Esophagus mucosa (tissue), 1 donor: ENCODE measurements around the gene CCDC170. TPM values are rescaled to one million over a fixed set of nuclear protein-coding genes. Genes with fewer than 3 reads are reported as not detected.
"Not testable (repeated sequence)": the region's sequence is repeated elsewhere in the genome, so short reads cannot be mapped to it uniquely, and the experiment has no call there.

Experiments
- ATAC-seq: fragments of 200-7000 bp; cut with Tn5 transposase; one replicate; pipeline ENCODE4 v1.9.1; 2020
- total RNA-seq: library from RNA; stranded (reverse); gene quantifications from one replicate; pipeline ENCODE4 v1.2.4, GENCODE V29; 2023
- donor health status: DM: yes; HTN: yes; CAD: no.

Gene CCDC170, protein sequence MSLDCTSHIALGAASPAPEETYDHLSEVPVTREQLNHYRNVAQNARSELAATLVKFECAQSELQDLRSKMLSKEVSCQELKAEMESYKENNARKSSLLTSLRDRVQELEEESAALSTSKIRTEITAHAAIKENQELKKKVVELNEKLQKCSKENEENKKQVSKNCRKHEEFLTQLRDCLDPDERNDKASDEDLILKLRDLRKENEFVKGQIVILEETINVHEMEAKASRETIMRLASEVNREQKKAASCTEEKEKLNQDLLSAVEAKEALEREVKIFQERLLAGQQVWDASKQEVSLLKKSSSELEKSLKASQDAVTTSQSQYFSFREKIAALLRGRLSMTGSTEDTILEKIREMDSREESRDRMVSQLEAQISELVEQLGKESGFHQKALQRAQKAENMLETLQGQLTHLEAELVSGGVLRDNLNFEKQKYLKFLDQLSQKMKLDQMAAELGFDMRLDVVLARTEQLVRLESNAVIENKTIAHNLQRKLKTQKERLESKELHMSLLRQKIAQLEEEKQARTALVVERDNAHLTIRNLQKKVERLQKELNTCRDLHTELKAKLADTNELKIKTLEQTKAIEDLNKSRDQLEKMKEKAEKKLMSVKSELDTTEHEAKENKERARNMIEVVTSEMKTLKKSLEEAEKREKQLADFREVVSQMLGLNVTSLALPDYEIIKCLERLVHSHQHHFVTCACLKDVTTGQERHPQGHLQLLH
- total RNA-seq, result 0.04 TPM

DNA sequence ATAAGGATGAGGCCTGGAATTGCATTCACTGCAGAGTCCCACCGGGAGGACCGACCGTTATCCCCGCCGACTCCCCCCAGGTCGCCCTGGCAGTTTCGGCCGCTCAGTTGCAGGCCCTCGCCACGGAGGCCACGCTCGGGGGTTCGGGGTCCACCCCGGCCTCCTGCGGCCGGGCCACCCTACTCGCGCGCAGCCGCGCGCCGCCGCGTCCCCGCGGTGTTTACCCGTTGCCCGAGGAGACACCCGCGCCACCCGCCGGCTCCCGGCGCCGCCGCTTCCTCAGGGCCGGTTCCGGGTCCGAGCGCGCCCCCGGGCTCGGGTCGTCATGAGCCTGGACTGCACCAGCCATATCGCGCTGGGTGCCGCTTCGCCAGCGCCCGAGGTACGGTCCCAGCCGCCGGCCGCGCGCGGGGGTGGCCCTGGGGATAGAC, at the start of gene CCDC170:
Gene CCDC170, plus strand, starts transcription at position 214 of the 431 bp plus-strand sequence. Its CDS starts 112 bp downstream, at position 326.
- ATAC-seq, result peak; percentile 43

DNA sequence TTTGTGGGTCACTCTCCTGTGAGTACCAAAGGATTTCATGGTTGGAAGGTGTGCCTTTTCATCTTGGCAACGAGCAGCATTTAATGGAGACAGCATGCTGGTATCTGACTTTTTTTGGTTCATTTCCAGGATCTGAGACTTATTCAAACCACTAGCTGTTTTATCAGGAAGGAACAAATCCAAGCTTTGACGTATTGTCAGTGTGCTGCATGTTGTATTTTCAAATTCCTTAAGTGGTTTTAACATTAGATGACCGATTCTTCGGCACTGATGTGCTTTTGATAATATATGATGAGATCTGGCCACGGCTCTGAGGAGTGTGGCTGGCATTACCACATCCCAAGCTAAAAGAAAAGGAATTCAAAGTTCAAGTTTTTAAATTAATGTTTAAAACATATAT, 48.3 kb upstream of the CCDC170 start:
- no peak for ATAC-seq

DNA sequence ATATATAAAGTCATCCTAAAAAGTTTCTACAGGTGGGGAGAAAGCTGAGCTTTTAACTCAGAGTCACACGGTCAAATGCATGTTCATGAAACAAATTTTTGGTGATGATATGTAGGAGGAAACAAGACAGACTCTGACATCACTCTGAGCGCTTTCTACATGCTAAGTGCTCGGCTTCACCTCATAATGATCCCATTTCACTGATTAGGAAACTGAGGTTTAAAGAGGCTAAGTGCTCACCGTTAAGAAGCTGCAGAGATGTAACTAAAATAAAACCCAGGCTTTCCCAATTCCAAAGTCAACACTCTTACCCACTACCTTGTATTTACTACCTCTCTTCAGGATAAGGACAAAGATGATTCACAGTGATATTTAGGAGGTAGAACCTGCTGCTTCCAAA, 46.6 kb upstream of the CCDC170 start:
- no peak for ATAC-seq

DNA sequence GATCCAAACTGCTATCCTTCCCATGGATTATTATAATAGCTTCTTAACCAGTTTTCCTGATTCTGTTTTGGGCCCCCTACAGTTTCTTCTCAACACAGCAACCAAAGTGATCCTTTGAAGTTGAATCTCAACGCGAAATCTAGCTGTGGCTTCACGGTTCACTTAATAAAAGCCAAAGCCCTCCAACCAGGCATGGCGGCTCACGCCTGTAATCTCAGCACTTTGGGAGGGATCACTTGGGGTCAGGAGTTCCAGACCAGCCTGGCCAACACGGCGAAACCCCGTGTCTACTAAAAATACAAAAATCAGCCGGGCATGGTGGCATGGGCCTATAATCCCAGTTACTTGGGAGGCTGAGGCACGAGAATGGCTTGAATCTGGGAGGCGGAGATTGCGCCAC, 45.2 kb upstream of the CCDC170 start:
- no peak for ATAC-seq

DNA sequence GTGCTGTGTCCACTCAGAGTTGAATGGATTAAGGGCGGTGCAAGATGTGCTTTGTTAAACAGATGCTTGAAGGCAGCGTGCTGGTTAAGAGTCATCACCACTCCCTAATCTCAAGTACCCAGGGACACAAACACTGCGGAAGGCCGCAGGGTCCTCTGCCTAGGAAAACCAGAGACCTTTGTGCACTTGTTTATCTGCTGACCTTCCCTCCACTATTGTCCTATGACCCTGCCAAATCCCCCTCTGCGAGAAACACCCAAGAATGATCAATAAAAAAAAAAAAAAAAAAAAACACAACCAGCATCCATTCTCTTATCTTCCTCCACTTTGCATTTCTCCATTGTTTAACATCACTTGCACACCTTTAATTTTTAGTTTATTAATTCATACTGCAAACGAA, 42.9 kb upstream of the CCDC170 start:
- ATAC-seq, result not testable (repeated sequence)

DNA sequence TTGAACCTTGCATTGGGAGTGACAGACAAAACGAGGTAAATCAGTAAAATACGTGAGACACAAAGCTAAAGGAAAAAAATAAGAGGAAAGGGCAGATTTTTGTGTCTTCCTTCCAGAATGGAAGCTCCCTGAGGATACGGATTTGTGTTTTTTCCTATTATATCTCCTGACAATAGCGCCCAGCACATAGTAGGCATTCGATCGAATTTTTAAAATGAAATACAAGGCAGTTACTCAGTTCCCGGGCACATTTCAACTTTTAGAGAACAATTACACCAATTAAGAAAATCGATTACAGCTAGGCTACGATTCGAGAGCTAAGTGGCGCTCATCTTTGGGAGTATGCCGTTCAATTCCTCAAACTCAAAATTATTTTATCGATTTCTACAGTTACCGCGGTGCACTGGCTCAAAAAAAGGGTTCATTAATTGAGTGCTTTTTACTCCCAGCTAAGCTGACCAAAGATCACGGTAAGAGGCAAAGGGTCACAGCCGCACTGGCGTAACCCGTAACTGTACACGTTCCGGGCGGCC, 42.3 kb upstream of the CCDC170 start:
- no peak for ATAC-seq

DNA sequence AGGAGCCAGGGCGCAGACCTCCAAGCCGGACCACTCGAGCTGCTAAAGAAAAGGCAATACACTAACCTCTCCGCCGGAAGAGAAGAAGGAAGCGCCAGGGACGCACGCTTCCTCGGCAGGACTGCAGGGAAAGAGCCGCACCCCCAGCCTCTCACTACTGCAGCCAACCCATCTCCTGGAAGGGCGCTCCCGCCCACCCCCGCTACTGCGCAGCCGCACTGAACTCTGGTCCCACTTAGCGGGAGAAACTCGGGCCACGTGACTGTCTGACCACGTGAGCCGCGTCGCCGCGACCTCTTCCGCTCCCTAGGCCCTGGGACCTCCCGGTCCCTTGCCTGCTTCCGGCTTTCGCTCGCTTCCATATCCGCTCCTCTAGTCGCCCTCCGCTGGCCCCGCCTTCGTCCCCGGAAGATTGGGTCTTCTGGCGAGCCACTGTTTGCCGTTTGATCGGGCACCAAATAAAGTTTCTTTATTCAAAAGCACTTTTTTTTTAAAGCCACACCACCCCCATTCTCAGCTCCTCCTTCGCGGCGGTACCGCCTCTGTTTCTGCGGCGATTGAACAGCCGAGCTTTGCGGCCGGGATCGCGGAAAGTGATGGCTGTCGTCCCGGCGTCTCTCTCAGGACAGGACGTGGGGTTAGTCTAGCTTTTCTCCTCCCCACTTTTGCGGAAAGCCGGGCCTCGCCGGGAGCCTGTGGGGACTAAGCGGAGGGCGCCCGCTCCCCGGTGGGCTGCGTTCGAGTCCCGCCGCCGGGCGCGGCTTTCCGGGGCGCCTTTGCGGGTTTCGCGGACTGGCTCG, 41.7 kb upstream of the CCDC170 start, which contains the start of gene RMND1:
Gene RMND1, minus strand, starts transcription at position 177 of the 800 bp plus-strand sequence. CDS start 6,315 bp downstream, outside the sequence.
- ATAC-seq, result peak; percentile 100

DNA sequence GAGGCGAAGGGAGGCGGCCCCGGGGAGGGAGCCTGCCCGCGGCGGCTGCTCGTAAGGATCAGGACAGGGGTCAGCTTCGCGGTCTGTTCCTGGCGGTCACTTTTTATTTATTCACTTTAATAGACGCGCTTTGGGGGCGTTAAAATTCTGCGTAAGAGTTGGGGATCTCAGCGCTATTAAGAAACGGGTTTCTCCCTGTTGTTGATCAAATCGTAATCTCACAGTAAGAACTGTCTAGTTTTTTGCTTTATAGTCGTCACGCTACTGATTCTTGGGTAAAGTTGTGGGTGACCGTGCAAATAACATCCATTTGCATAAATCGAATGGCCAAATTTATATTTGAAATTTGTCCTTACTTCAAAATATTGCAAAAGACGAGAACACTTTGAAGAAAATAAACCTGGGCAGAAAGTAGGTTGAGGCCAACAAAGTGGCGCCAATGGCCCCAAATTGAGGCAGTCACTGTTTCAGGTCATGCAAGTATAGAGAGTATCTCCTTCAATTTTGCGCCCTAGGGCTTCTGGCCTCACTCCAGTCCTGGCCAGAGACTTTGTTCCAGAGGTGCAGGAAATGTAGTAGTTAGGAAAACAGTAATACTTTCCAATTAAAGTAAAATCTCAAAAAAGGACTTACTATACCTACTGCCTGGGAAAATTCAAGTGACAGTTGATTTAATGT, 40.9 kb upstream of the CCDC170 start:
- ATAC-seq, result no peak

DNA sequence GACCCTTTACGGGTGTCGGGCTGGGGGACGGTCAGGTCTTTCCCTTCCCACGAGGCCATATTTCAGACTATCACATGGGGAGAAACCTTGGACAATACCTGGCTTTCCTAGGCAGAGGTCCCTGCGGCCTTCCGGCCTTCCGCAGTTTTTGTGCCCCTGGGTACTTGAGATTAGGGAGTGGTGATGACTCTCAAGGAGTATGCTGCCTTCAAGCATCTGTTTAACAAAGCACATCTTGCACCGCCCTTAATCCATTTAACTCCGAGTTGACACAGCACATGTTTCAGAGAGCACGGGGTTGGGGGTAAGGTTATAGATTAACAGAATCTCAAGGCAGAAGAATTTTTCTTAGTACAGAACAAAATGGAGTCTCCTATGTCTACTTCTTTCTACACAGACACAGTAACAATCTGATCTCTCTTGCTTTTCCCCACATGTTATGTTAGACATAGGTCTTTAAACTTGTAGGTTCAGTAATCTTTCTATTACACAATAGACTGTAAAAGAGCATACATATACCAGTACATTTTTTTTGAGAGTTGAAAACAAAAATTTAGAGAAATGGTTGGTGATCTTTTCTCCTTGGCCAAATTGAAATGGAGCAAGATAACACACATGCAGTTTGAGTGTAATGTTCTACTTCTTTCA, 37.9 kb upstream of the CCDC170 start:
- ATAC-seq, result not testable (repeated sequence)

DNA sequence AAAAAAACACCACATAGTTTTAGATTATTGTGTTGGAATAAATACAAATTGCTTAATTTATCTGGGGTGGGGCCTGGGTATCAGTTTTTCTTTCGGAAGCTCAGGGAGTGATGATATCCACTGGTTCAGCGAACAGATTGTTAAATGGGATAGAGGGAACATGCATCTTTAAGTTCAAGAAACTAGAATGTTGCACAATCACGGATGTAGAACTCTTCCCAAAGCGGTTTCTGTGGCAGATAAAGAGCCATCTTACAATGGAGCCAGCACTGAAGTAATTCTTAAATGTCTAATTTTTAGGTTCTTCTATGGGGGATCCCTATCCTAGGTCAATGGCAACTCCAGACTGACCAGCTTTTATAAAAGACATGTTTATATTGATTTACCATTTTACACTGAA, 32.1 kb upstream of the CCDC170 start:
- no peak for ATAC-seq

DNA sequence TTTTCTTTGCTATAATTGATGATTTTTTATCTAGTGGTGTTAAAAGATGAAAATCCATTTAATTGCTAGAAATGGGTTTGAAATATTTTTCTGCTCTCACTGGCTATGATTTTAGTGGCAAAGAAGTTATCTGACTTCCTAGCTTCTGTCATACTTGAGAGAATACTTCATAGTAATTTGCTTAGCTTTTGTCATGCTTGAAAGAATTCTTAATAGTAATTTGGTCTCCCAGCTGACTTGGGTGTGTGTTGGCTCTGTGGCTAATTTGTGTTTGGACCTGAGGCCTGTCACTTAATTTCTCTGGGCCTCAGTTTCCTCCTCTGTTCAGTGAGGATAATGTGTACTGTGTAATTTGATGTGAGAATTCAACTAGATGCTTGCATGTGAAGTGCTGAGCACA, 29.1 kb upstream of the CCDC170 start:
- ATAC-seq, result no peak

DNA sequence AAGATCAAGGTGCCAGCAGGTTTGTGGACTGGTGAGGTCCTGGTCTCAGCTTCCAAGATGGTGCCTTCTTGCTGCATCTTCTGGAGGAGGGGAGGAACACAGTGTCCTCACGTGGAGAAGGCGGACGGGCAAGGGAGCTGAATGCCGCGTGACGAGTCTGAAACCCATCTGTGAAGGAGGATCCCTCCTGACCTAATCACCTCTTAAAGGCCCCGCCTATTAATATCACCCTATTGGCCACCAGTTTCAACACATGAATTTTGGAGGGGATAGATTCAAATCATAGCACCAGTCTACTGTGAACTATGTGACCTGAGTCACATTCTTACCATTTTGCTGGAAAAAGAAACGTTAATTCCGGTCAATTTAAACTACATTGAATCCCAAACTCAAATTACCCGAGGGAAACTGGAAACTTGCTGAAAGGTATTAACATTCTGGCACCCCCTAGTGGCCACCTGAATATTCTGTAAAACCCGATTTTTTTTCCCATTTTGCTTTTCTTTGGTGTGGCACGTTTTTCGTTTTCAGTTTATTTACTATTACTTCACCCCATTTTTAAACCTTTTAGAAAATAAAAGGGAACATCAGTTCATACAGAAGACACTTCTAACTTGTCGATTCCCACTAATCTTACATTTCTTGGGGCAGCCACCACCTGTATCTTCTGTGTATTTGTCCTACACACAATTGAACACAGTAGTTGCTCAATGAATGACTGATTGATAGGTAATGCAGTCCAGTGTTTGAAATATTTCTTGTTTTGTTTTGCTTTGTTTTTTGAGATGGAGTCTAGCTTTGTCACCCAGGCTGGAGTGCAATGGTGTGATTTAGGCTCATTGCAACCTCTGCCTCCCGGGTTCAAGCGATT, 17.9 kb upstream of the CCDC170 start:
- ATAC-seq, result peak; percentile 26

DNA sequence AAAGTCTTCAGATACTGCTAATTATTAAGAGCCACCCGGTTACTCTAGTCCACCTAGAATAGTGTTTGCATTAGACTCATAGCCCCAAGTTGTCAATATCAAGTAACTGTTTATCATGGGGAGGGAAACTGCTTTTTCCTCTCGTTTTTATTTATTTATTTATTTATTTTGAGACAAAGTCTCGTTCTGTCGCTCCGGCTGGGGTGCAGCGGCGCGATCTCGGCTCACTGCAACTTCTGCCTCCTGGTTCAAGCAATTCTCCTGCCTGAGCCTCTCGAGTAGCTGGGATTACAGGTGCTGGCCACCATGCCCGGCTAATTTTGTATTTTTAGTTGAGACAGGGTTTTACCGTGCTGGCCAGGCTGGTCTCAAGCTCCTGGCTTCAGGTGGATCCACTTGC, 16.1 kb upstream of the CCDC170 start:
- no peak for ATAC-seq

DNA sequence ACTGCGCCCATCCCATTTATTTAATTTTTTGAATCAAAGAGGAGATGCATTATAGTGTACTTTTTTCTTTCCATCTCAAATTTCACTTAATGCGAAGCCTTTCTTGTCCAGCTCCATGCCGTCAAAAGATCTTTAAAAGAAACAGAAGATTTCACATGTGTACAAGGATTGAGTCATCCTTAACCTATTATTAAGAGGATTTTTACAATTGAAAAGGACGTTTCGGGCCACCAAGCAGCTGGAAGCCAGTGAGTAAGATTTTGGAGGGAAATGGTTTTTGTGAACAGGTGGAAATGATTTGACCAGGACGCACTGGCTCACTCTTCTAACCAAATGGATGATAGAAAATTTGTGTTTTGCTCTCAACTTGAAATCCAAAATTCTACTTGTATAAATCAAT, 15.1 kb upstream of the CCDC170 start:
- ATAC-seq, result no peak

DNA sequence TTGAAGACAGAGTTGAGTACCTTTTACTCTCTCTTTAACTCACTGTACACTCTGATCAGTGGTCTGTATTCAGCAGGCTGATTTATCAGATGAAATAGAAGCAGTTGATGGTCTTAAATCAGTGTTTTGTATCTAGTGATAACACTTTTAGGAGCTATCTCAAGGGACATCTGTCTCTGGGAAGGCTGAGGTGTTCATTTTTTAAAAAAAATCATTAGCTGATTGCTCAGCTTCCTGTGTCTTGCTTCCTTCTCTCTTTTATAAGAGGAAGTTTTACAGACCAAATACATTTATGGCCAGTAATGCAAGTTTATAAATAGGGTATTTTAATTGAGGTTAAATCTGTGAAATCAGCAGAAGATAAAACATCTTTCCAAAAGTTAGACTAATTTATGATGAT, 12.0 kb upstream of the CCDC170 start:
- ATAC-seq, result no peak

DNA sequence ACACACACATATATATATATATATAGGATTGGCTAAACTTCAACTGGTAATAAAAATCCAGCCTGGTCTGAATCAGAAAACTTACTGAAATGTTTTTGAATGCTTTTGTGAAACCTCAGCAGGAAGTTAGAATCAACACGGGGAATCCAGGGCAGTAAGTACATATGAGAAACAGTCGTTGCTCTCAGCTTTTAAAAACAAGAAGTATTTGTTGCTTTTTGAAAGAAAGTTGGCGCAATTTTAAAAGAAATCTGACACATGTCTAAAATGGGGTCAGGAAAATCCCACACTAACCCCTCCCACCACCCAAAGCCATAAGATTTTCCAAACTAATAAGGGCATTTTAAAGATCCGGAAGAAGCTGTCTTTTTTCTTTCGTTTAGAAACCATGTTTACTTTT, 11.5 kb upstream of the CCDC170 start:
- ATAC-seq, result no peak

DNA sequence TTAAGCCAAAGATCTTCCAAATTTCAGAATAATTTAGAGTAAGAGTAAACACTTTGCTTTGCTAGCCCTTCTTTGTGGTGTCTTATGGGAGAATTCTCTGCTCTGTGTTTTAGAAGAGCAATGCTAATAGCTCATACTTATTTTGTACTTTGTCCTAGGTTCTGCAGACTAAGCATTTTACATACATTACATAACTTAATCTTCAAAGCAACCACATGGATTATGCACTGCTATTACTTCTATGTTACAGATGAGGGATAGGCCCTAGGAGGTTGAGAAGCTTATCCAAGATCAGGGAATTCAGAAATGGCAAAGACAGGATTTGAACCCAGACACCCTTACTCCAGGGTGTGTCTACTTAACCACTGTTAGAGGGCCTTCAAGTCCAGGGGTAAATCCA, 9.8 kb upstream of the CCDC170 start:
- no peak for ATAC-seq

DNA sequence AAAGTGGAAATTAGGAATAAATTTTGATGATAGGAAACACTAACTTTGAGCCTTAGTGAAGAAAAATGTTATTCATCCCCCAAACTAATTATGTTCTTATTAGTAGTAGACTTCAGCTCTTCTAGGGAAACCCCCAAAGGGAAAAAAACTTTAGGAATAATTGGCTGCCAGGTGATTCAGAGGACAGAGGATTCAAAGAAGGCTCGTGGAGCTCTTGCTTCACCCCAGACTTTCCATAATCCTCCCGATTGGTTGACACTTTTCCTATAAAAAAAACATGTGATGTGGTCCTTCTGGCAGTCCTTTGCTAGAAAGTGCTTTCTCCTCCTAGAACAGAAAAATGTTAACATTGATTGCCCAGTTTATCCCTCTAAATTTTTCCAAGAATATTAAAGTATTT, 5.6 kb upstream of the CCDC170 start:
- ATAC-seq, result no peak

DNA sequence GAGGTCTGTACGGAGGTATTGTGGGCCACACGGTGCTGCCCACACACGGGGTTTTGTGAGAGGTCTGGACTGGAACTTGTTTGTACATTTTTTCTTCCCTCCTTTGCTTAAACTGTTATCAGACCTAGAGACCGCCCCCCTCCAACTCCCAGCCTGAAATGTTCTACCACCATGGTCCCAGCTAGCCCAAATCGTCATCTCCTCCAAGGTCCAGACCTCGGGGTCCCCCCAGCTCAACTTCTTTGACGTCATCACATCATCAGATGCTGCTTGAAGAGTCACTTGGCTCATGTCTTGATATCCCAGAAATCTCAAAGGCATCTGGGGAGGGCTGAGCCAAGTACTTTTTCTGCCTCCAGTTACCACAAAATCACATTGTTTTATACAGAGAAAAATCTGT, 2.8 kb upstream of the CCDC170 start:
- no peak for ATAC-seq

DNA sequence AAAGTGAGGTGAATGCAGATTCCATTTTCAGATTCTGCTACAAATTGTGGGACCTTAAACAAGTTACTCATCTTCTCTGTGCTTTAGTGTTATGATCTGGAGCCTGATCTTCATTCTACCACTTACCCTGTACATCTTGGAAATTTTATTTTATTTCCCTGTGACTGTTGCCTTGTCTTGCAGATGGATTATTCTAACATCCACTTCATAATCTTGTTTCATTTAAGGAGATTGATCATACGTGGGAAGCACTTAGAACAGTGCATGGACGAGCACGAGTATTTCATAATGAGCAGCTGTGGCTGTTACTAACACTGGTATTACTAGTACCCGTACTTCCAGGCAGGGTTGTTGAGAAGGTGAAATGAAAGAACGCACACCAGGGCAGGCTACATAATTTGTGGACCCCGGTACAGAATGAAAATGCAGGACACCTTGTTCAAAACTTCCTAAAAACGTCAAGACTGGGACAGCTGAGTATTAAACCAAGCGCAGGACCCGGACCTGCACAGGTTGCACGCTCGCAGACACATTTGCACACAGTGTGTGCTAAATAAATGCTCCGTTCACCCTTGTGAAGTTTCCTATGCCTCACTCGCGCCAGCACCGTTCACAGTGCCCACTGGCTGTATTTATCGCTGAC, 535 bp upstream of the CCDC170 start:
- peak; percentile 20 for ATAC-seq
